PFSK-1 (cell line): Measurements from ENCODE around the gene DGLUCY.

Source experiments
- FOXP2 ChIP-seq: optimal IDR thresholded peaks from 2 replicates; pipeline ENCODE3; 2011; ENCODE audit warnings: borderline replicate concordance, control low read depth, inconsistent platforms; ENCODE audit not compliant: insufficient read depth; ENCODE audit errors: extremely low read length, extremely low read depth
- POLR2AphosphoS5 ChIP-seq: IDR thresholded peaks from 2 replicates; pipeline ENCODE4 v1.6.1; 2012; ENCODE audit warnings: low read depth, mild to moderate bottlenecking, control low read depth, low read length, moderate library complexity
- SIN3A ChIP-seq: IDR thresholded peaks from 2 replicates; pipeline ENCODE4 v1.6.1; 2012; ENCODE audit warnings: mild to moderate bottlenecking, low read length, moderate library complexity, borderline replicate concordance; ENCODE audit not compliant: insufficient read depth
- TAF1 ChIP-seq: IDR thresholded peaks from 2 replicates; pipeline ENCODE4 v1.6.1; 2012; ENCODE audit warnings: low read length, control low read depth, borderline replicate concordance; ENCODE audit not compliant: insufficient read depth
- TF ChIP-seq, protein P1 (sequence below), 2 experiments: IDR thresholded peaks; 2 replicates each; pipeline versions ENCODE4 v1.6.1 to v1.8.0; 2011 to 2012; ENCODE audit warnings: low read depth in 2 of 2, low read length in 2 of 2, control low read depth in 1 of 2, inconsistent platforms in 1 of 2, mild to moderate bottlenecking in 1 of 2, moderate library complexity in 1 of 2; ENCODE audit not compliant: insufficient read depth in 1 of 2

DNA sequence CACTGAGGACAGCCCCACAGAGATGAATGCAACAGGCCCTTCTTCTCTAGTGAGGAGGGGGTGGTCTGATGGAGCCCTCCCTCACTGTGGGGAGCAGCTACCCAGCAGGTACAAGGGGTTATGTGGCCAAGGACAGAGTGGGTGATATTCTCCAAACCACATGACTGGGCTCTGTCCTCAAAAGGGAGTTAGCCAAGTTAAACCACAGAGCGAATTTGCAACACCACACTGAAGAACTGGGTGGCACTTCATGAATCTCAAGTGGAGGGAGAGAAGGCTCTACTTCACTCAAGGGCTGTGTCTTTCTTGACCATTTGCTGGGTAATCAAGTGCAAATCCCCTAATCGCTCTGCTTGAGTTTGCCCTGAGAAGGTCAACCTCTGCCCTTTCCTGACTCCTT, 118.2 kb downstream of the DGLUCY start:
- TF ChIP-seq SIN3A (no peak), TAF1 (no peak), POLR2AphosphoS5 (no peak), FOXP2 (no peak)
- TF ChIP-seq, protein P1, sequence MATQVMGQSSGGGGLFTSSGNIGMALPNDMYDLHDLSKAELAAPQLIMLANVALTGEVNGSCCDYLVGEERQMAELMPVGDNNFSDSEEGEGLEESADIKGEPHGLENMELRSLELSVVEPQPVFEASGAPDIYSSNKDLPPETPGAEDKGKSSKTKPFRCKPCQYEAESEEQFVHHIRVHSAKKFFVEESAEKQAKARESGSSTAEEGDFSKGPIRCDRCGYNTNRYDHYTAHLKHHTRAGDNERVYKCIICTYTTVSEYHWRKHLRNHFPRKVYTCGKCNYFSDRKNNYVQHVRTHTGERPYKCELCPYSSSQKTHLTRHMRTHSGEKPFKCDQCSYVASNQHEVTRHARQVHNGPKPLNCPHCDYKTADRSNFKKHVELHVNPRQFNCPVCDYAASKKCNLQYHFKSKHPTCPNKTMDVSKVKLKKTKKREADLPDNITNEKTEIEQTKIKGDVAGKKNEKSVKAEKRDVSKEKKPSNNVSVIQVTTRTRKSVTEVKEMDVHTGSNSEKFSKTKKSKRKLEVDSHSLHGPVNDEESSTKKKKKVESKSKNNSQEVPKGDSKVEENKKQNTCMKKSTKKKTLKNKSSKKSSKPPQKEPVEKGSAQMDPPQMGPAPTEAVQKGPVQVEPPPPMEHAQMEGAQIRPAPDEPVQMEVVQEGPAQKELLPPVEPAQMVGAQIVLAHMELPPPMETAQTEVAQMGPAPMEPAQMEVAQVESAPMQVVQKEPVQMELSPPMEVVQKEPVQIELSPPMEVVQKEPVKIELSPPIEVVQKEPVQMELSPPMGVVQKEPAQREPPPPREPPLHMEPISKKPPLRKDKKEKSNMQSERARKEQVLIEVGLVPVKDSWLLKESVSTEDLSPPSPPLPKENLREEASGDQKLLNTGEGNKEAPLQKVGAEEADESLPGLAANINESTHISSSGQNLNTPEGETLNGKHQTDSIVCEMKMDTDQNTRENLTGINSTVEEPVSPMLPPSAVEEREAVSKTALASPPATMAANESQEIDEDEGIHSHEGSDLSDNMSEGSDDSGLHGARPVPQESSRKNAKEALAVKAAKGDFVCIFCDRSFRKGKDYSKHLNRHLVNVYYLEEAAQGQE (IDR thresholded peaks at IDR 0.05; ENCODE audit: insufficient read depth in 1 of 2, low read depth in 2 of 2, low read length in 2 of 2) = no peak
